DMS114 treated with DMSO at 0.1 percent for 48 hours (cell line): ENCODE data around the gene DUSP18.
"Not testable (repeated sequence)": the region's sequence is repeated elsewhere in the genome, so short reads cannot be mapped to it uniquely, and the experiment has no call there.

Experiments used
- DNase-seq: peaks from one replicate; lab custom pipeline; 2025; ENCODE audit not compliant: unreplicated experiment; lab: John Stamatoyannopoulos, UW

DUSP18 gene

GRCh38 chr22:30640839-30641430 lies 26.7 kb downstream of the DUSP18 start:
- DNase-seq: no peak

DNA sequence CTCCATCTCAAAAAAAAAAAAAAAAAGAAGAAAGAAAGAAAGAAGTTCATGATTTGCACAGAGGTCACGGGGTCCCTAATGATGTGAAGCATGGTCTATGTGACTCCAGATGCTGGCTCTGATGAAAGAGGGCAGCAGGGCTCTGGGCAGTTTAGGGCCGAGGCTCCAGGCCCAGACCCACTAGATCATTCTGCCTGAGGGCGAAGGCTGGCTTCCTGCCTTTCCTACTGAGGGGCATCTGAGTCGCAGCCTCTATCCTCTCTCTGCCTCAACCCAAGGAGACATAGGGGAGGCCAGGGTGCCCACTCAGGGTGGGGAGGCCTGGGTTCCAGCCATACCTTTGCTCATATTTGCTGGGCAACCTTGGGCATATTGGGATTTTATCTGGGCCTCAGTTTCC lies 27.3 kb downstream of the DUSP18 start:
- DNase-seq: no peak

- no peak for DNase-seq
These were observed 30.0 kb downstream of the DUSP18 start for GRCh38 chr22:30637701-30638114.

DNA sequence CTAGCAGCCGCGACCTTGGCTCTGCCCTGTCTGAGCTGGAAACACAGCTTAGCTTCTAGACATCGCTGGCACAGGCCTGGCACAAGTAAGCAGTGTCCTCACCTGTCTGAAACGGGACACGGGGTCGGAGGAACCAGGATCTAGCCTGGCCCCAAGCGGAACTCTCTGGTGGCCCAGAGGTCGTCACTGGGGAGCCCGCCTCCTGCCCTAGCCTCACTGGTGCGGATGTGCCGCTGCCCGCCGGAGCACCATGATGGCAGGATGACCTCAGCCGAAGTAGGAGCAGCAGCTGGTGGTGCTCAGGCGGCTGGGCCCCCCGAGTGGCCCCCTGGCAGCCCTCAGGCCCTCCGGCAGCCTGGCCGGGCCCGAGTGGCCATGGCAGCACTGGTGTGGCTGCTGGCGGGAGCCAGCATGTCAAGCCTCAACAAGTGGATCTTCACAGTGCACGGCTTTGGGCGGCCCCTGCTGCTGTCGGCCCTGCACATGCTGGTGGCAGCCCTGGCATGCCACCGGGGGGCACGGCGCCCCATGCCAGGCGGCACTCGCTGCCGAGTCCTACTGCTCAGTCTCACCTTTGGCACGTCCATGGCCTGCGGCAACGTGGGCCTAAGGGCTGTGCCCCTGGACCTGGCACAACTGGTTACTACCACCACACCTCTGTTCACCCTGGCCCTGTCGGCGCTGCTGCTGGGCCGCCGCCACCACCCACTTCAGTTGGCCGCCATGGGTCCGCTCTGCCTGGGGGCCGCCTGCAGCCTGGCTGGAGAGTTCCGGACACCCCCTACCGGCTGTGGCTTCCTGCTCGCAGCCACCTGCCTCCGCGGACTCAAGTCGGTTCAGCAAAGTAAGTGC lies 31.2 kb downstream of the DUSP18 start:
- DNase-seq: no peak

DNA sequence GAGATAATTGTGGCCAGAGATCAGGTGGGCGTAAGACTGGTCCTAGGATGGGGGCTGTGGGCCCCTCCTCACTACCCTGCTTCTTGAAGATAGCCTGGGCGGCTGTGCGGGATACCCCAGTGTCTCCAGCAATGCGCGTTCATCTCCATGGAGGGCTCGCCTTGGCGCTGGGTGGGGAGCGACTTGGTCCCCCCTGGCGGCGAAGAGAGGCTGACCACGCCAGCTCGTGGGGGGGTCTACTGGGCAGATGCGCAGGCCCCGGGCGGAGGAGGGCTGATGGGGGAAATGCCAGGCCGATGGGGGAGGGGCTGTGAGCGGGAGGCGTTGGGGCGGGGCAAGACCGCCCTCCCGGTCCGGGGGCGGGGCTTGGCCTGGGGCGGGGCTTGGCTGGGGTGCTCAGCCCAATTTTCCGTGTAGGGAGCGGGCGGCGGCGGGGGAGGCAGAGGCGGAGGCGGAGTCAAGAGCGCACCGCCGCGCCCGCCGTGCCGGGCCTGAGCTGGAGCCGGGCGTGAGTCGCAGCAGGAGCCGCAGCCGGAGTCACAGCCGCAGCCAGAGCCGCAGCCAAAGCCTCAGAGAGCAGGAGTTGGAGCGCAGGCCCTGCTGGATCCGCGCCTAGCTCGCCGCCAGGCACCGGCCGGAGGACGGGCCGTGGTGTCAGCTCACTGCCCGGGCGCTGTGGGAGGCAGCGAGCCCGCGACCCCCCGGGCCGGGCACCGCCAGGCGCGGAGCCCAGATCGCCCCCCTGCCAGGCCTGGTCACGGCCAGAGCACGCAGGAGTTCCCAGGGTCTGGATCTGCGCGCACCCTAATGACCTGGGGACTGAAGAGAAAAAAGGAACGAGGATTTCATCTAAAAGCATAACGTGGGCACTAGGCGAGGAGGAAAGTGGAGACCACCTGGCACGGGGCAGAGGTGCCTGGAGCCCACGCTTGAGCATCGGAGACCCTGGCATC lies 32.1 kb downstream of the DUSP18 start, which contains the start of gene SLC35E4:
SLC35E4 (plus strand) TSS at position 509 of the 953 bp plus-strand sequence. CDS start 670 bp downstream, outside the sequence.
- DNase-seq: peak; percentile 77

DNA sequence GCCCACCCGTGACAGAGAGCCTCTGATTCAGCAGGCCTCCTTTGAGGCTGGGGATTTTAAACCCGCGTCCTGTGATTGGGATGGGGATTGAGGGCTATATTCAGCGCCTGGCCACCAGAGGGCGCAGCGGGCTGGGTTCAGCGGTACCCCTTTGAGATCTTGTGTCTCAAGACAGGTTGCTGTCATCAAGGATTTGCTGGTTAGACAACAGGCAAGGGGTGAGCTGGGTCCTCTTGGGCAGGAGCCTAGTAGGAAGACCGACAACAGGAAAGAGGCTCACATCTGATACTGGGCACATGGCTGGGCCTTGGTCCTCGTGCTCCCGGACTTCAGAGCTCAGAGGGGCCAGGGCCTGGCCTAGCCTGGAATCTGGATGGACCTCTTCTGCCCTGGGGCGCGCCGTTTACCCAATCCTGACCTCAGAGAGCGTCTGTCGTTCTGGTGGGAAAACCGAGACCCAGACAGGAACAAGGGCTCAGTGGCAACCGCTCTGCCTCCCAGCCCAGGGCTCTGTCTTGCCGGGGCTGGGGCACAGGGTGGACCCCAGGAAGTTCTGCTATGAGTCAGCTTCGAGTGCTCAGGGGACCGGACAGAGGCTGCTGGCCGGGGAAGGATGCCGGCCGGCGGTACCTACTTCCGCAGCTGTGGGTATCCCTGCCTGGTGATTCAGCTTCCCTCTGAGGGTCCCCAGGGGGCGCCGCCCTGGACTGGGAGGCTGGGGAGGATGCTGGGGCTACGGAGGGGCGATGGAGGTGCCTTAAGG lies 33.0 kb downstream of the DUSP18 start:
- peak; percentile 58 for DNase-seq

- DNase-seq: not testable (repeated sequence)
These were observed 36.2 kb downstream of the DUSP18 start for GRCh38 chr22:30631469-30631868.

- DNase-seq: no peak
These were observed 39.2 kb downstream of the DUSP18 start for GRCh38 chr22:30628491-30628890.

DNA sequence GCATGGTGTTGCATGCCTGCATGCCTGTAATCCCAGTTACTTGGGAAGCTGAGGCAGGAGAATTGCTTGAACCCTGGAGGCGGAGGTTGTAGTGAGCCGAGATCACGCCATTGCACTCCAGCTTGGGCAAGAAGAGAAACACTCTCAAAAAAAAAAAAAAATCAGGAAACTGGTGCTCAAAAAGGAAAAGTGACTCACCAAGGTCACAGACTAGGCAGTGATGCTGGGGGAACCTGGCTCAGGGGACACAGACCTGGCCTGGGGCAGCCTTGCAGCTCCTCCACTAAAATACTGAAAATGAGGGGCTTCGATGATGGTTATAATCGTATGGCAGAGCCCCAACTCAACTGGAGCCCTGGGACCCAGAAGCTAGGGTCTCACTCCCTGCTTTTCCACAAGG lies 40.2 kb downstream of the DUSP18 start:
- DNase-seq: no peak

DNA sequence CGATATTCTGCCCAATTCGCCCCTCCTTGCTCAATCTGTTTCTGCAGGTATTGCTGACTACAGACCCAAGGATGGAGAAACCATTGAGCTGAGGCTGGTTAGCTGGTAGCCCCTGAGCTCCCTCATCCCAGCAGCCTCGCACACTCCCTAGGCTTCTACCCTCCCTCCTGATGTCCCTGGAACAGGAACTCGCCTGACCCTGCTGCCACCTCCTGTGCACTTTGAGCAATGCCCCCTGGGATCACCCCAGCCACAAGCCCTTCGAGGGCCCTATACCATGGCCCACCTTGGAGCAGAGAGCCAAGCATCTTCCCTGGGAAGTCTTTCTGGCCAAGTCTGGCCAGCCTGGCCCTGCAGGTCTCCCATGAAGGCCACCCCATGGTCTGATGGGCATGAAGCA lies 41.3 kb downstream of the DUSP18 start:
- no peak for DNase-seq

GRCh38 chr22:30619909-30620308 lies 47.8 kb downstream of the DUSP18 start:
- not testable (repeated sequence) for DNase-seq

DNA sequence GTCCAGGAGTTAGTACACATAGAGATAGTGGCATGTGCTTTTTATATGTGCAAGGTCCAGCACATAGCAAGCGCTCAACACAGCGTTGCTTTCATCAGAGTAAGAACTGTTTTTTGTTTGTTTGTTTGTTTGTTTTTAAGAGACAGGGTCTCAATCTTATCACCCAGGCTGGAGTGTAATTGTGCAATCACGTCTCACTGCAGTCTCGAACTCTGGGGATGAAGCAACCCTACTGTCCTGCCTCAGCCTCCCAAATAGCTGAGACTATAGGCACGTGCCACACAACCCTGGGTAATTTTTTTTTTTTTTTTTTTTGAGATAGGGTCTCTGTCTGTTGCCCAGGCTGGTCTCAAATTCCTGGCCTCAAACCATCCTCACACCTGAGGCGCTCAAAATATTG lies 49.9 kb downstream of the DUSP18 start:
- no peak for DNase-seq

DNA sequence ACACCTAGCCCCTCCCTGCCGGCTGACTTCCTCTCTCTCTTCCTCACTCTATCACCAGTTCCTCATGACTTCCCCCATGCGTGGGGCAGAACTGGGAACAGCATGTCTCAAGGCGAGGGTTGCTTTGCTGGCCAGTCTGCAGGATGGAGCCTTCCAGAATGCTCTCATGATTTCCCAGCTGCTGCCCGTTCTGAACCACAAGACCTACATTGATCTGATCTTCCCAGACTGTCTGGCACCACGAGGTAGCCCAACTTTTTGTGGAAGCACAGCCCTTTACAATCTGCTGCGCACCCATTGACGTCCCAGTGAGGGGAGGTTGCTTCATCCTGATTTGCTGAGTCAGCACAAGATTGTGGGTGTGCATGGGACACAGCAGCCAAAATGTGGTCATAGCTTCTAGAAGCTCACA lies 52.1 kb downstream of the DUSP18 start:
- no peak for DNase-seq

- DNase-seq: no peak
These were observed 52.8 kb downstream of the DUSP18 start for GRCh38 chr22:30614879-30615278.

DNA sequence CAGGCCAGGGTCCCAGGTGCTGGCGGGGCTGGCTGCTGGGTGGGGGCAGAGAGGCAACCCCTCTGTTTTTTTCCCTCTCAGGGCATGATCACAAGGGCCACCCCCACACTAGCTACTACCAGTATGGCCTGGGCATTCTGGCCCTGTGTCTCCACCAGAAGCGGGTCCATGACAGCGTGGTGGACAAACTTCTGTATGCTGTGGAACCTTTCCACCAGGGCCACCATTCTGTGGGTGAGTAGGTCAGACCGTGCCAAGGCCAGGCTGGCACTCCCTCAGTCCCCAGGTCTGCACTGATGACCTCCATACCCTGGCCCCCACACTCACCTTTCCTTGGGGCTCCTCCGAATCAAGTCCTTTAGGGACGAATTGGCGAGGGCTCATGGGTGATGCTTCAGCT lies 53.4 kb downstream of the DUSP18 start:
- DNase-seq: no peak

GRCh38 chr22:30612789-30613188 lies 54.9 kb downstream of the DUSP18 start:
- no peak for DNase-seq
